ENCODE measurements around the gene LCT. TPM values are rescaled to one million over a fixed set of nuclear protein-coding genes. Genes with fewer than 3 reads are reported as not detected.

The LCT gene
- total RNA-seq, 2 experiments from 2014 or later, result 0.12 to 0.19 TPM

DNA sequence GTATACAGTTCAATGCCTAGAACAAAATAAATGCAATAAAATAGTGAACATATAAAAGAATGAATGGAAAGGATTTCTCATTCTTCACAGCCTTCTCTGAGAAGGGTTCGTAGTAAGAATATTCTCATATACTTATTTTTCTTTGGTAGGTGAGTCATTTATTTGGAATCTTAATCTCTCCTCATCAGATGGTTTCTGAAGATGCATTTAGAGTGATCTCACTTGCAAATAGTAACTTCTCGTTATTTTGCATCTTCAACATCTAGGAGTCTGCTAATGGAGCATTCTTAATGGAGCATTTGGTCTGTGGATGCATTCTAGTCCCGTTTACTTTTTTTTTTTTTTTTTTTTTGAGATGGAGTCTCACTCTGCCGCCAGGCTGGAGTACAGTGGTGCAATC is 91.4 kb downstream of the LCT start:
- POLR2A ChIA-PET, result no interaction called here
- CTCF ChIA-PET, result interaction anchor here (1.0 kb wide), 2 partner anchors 10 to 17 kb away, joined by 3 read pairs; no protein-coding TSS in a partner anchor
- peaks cover 46% of the 10 kb centered on the region for H3K36me3 Mint-ChIP-seq (ENCODE audit: low read depth)

DNA sequence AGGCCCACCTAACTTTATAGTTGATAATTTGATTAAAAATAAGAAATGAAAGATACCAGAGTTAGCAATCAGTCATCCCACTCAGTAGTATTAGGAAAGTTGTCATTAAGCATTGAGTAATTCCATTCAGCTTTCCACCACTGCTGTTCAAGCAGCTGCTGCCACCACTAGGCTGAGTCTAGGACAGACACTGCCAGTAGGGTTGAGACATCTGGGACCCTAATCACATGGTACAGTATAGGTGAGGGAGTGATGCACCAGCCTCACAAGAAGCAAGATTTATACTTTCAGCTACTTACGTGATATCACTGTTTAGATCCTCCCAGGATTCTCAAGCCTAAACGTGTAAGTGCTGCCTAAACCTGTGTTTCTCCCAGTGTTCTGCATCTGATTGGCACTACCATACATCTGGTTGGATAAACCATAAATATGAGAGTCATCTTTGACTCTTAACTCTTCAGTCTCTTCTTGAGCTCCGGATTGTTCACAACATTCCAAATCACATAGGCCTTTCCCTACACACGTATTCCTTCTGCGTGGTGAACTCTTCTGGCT is 92.1 kb downstream of the LCT start:
- Mint-ChIP-seq H3K4me1 (peaks cover 34% of the 10 kb centered on the region), H3K4me3 (no peak overlapping the region), H3K27me3 (no peaks in the 10 kb centered on the region), H3K9me3 (peaks cover 2% of the 10 kb centered on the region), H3K36me3 (ENCODE audit: low read depth) (peaks cover 44% of the 10 kb centered on the region), H3K27ac (no peak overlapping the region)
- ChIA-PET CTCF (interaction anchor here (0.7 to 2.8 kb wide), 4 partner anchors 11 to 38 kb away, joined by 3 to 13 read pairs (median 3); no protein-coding TSS in a partner anchor), POLR2A (interaction anchor here (0.7 kb wide), 1 partner anchor 809 kb away, joined by 3 read pairs; no protein-coding TSS in a partner anchor)
- peak; percentile 14 for DNase-seq

More for the DNA sequence above, 91.4 kb downstream of the LCT start:
- no peaks in the 10 kb centered on the region for H3K27me3 Mint-ChIP-seq
- peaks cover 2% of the 10 kb centered on the region for H3K9me3 Mint-ChIP-seq
- DNase-seq, result no peak
- no peak overlapping the region for H3K4me3 Mint-ChIP-seq
- peaks cover 35% of the 10 kb centered on the region for H3K4me1 Mint-ChIP-seq
- H3K27ac Mint-ChIP-seq, result no peak overlapping the region

DNA sequence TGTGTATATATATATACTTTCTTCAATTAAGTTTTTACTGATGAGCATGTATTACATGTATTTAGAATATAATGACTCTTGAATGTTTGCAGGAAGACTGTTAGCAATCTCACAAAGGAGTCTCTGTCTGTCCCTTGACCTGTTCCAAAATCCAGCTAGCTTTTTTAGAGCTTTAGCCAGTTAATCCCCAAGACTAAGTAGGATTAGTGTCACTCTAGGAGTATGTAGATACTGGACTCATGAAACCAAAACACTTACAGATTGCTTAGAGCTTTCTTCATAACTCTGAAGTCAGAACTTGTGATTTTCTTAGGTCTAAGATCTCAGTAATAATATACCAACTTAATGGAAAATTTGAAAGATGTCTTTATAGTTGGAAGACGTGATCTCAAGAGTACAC is 93.1 kb downstream of the LCT start:
- POLR2A ChIA-PET, result no interaction called here

DNA sequence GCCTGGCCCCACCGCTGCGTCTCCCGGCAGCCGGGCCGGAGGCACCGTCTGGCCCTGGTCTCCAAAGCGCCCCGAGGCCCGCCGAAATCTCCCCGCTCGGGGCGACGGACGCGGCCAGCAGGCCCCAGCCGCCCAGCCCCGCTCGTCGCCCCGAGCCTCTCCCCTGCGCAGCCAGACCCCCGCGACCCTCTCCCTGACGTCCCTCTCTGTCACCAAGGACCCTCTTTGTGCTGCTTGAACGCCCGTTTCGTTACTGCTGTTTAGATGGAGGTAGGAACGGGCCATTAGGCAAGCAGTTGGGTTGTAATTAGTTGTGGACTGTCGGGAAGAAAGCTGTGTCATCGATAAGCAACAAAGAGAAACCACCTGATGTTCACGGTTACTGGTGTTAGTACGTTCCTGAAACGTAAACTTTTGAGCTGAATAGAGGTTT is 94.6 kb downstream of the LCT start:
- CTCF ChIA-PET, result interaction anchor here (1.2 to 2.8 kb wide), 3 partner anchors 14 to 211 kb away, joined by 3 to 13 read pairs (median 4); partner anchors contain the start of genes R3HDM1 and ZRANB3
- peak overlapping the region; percentile 99 for H3K27ac Mint-ChIP-seq
- POLR2A ChIA-PET, result no interaction called here
- no peaks in the 10 kb centered on the region for H3K27me3 Mint-ChIP-seq
- peaks cover 33% of the 10 kb centered on the region for H3K36me3 Mint-ChIP-seq (ENCODE audit: low read depth)
- peak overlapping the region; percentile 95 for H3K4me3 Mint-ChIP-seq
- peaks cover 2% of the 10 kb centered on the region for H3K9me3 Mint-ChIP-seq
- H3K4me1 Mint-ChIP-seq, result peaks cover 27% of the 10 kb centered on the region
- DNase-seq, result peak; percentile 39

More for the DNA sequence above, 93.1 kb downstream of the LCT start:
- H3K27me3 Mint-ChIP-seq, result no peaks in the 10 kb centered on the region
- H3K27ac Mint-ChIP-seq, result peak overlapping the region; percentile 36
- peaks cover 36% of the 10 kb centered on the region for H3K36me3 Mint-ChIP-seq (ENCODE audit: low read depth)
- peaks cover 29% of the 10 kb centered on the region for H3K4me1 Mint-ChIP-seq
- H3K9me3 Mint-ChIP-seq, result peaks cover 2% of the 10 kb centered on the region
- peak overlapping the region; percentile 61 for H3K4me3 Mint-ChIP-seq
- DNase-seq, result no peak
- CTCF ChIA-PET, result interaction anchor here (1.1 to 2.8 kb wide), 2 partner anchors 15 to 54 kb away, joined by 3 to 13 read pairs; no protein-coding TSS in a partner anchor

DNA sequence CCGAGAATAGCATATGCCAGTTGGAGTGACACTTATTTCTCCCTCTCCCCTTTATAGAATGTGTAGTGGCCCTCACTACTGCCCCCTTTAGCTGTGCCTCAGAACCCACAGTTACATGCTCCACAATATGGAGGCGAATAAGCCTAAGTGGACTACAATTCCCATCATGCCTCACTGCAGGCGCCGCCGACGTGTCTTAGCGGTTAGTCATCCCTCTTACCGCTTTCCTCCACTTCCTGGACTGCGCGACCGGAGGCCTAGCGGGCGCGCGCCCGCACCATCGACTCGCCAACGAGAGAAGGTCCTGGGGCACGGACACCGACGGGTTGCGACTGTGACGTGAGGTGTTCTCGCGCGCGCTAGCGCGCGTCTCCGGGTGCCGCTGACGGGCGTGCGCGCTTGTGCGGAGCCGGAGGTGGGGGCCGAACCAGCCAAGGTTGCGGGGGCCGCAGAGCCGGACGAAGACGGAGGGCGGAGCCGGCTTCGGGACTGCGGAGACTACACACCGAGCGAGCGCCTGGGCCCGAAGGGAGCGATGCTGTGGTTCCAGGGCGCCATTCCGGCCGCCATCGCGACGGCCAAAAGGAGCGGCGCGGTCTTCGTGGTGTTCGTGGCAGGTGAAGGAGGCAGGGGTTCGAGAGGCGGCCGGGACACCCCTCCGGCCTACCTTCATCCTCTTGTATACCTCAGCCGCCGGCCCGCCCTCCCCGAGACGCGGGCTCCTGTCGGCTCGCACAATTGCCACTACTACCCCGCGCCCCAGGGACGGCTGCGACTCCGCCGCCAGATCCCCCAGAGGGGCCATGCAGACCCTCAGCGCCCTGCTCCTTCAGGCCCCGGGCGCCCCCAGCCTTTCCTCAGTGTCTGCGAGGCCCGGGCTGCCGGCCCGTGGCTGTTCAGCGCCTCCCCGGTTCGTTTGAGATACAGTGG is 95.3 kb downstream of the LCT start, which contains the start of gene UBXN4:
Gene UBXN4, plus strand, starts transcription at position 461 of the 930 bp plus-strand sequence. Its CDS starts 75 bp downstream, at position 536.
- H3K36me3 Mint-ChIP-seq (ENCODE audit: low read depth), result peaks cover 30% of the 10 kb centered on the region
- no peaks in the 10 kb centered on the region for H3K27me3 Mint-ChIP-seq
- H3K27ac Mint-ChIP-seq, result peak within 1 kb of the TSS; percentile 99
- ChIA-PET POLR2A (interaction anchor here (1.0 kb wide), 1 partner anchor 134 kb away, joined by 3 read pairs; no protein-coding TSS in a partner anchor), CTCF (interaction anchor here (0.9 to 2.8 kb wide), 5 partner anchors 9 to 643 kb away, joined by 3 to 13 read pairs (median 3); no protein-coding TSS in a partner anchor)
- peak; percentile 97 for DNase-seq
- H3K9me3 Mint-ChIP-seq, result peaks cover 2% of the 10 kb centered on the region
- H3K4me3 Mint-ChIP-seq, result peak within 1 kb of the TSS; percentile 95
- peaks cover 25% of the 10 kb centered on the region for H3K4me1 Mint-ChIP-seq

DNA sequence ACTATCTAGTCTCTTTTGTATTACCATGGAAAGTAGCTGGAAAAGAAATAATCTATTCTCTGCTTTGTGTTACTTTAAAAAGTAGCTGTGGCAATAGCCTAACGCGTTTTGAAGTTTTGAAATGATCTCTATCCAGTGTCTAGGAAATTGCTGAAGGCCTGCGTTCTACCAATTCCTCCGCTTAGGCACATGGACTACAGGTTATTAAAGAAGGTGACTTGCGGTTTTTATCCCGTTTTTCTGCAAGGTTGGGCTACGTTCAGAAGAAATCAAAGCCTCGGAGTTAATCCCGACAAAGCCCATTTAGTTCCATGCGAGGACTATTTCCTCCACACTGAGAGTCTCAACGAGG is 96.0 kb downstream of the LCT start:
- peaks cover 24% of the 10 kb centered on the region for H3K36me3 Mint-ChIP-seq (ENCODE audit: low read depth)
- peaks cover 2% of the 10 kb centered on the region for H3K9me3 Mint-ChIP-seq
- POLR2A ChIA-PET, result interaction anchor here (1.0 kb wide), 1 partner anchor 135 kb away, joined by 3 read pairs; no protein-coding TSS in a partner anchor
- DNase-seq, result no peak
- no peaks in the 10 kb centered on the region for H3K27me3 Mint-ChIP-seq
- CTCF ChIA-PET, result interaction anchor here (0.8 to 1.5 kb wide), 5 partner anchors 9 to 643 kb away, joined by 3 to 5 read pairs (median 3); no protein-coding TSS in a partner anchor
- H3K4me3 Mint-ChIP-seq, result peak overlapping the region; percentile 95
- peaks cover 19% of the 10 kb centered on the region for H3K4me1 Mint-ChIP-seq
- no peak overlapping the region for H3K27ac Mint-ChIP-seq

DNA sequence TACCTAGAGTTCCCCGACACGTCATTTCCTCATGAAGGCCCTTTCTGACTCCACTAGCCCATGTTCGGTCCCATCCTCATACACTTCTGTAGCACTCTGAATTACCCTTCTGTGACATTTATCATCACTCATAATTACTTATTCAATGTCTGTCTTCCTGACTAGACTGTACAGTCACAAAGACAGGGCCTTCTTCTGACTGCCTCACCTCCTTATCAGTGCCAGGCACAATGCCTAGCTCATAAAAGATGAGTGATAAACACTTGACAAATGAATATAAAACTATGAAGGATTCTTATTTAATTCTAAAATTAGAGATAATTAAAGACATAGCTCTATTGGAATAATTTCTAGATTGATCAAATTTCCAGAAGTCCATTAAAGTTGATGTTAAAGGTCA is 96.8 kb downstream of the LCT start:
- Mint-ChIP-seq H3K4me1 (peaks cover 15% of the 10 kb centered on the region), H3K27me3 (no peaks in the 10 kb centered on the region), H3K36me3 (ENCODE audit: low read depth) (peaks cover 18% of the 10 kb centered on the region), H3K4me3 (no peak overlapping the region), H3K27ac (no peak overlapping the region), H3K9me3 (peaks cover 2% of the 10 kb centered on the region)
- ChIA-PET CTCF (interaction anchor here (0.6 to 1.5 kb wide), 6 partner anchors 17 to 650 kb away, joined by 3 to 5 read pairs (median 3); partner anchors contain the start of gene MCM6), POLR2A (no interaction called here)
- no peak for DNase-seq

Other genes starting within 250 kb of the LCT start
- 100 to 1,000 TPM in 1 of 2 experiments, 10 to 100 TPM in 1; 98.1 to 116 TPM for gene UBXN4, start 95.3 kb downstream of the LCT start, total RNA-seq
- 100 to 1,000 TPM; 110 to 111 TPM for gene MCM6, start 39.3 kb upstream of the LCT start, total RNA-seq
- 10 to 100 TPM; 90.8 to 90.9 TPM for gene DARS1, start 148.4 kb upstream of the LCT start, total RNA-seq

All from activated CD4-positive, alpha-beta T cell treated with anti-CD3 and anti-CD28 coated beads, Interleukin-2, amount 10 ng/mL, durations not matched to agents 7 days and 5 days (primary cell).